Adrenal gland (tissue), 5 donors: ENCODE data around the gene TMEM120B.

Experiments
- POLR2A ChIP-seq, 2 donors: fragments of 450-650 bp; IDR thresholded peaks; one replicate each; pipeline ENCODE4 v1.6.1; 2017; ENCODE audit warnings: antibody characterized with exemption in 2 of 2, mild to moderate bottlenecking in 2 of 2, moderate library complexity in 1 of 2
- TF ChIP-seq, protein P1 (sequence below), 6 experiments: fragments of 450-650 bp in 4 of 6; fragments of 200-600 bp in 2 of 6; sonication (generic) in 1 of 6; IDR thresholded peaks; 1 replicate in 5 of 6; 2 replicates in 1 of 6; pipeline versions ENCODE4 v1.5.1 to v1.8.0; 2016 to 2021; ENCODE audit warnings: antibody characterized with exemption in 6 of 6, mild to moderate bottlenecking in 2 of 6, moderate library complexity in 1 of 6
- donor health status: DM: no; HTN: no; CAD: no.

DNA sequence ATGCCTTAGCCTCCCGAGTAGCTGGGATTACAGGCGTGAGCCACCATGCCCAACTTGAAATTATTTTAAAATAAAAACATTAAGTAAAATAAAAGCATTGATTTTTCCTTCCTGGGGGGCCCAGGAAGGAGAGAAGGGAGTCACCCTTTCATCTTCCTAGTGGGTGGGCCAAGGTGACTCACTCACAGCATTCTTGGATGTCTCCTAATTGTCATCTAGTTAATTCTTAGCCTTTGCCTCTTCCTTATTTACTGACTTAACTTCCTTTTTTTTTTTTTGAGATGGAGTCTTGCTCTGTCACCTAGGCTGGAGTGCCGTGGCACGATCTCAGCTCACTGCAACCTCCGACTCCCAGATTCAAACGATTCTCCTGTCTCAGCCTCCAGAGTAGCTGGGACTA, 29.2 kb downstream of the TMEM120B start:
- TF ChIP-seq, protein P1, sequence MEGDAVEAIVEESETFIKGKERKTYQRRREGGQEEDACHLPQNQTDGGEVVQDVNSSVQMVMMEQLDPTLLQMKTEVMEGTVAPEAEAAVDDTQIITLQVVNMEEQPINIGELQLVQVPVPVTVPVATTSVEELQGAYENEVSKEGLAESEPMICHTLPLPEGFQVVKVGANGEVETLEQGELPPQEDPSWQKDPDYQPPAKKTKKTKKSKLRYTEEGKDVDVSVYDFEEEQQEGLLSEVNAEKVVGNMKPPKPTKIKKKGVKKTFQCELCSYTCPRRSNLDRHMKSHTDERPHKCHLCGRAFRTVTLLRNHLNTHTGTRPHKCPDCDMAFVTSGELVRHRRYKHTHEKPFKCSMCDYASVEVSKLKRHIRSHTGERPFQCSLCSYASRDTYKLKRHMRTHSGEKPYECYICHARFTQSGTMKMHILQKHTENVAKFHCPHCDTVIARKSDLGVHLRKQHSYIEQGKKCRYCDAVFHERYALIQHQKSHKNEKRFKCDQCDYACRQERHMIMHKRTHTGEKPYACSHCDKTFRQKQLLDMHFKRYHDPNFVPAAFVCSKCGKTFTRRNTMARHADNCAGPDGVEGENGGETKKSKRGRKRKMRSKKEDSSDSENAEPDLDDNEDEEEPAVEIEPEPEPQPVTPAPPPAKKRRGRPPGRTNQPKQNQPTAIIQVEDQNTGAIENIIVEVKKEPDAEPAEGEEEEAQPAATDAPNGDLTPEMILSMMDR (IDR thresholded peaks at IDR 0.05): no peak
- no peak for TF ChIP-seq POLR2A (IDR thresholded peaks at IDR 0.05)
